Glomerular endothelial cell (primary cell): ENCODE measurements around the gene USP17L27. TPM values are rescaled to one million over a fixed set of nuclear protein-coding genes. Genes with fewer than 3 reads are reported as not detected.
"Not testable (repeated sequence)": the region's sequence is repeated elsewhere in the genome, so short reads cannot be mapped to it uniquely, and the experiment has no call there.

Experiments used
- DNase-seq: peaks from one replicate; pipeline ENCODE4 v3.0.0-alpha.2; 2011; ENCODE audit warnings: low read depth, low spot score; ENCODE audit errors: extremely low read depth
- total RNA-seq: library from RNA; depleted of rRNA; stranded (reverse); fragments of >200 nt; gene quantifications from 2 replicates; pipeline ENCODE4 v1.2.3, GENCODE V29; 2015

USP17L27 gene, protein sequence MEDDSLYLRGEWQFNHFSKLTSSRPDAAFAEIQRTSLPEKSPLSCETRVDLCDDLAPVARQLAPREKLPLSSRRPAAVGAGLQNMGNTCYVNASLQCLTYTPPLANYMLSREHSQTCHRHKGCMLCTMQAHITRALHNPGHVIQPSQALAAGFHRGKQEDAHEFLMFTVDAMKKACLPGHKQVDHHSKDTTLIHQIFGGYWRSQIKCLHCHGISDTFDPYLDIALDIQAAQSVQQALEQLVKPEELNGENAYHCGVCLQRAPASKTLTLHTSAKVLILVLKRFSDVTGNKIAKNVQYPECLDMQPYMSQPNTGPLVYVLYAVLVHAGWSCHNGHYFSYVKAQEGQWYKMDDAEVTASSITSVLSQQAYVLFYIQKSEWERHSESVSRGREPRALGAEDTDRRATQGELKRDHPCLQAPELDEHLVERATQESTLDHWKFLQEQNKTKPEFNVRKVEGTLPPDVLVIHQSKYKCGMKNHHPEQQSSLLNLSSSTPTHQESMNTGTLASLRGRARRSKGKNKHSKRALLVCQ
- not detected in 2 replicates for total RNA-seq

DNA sequence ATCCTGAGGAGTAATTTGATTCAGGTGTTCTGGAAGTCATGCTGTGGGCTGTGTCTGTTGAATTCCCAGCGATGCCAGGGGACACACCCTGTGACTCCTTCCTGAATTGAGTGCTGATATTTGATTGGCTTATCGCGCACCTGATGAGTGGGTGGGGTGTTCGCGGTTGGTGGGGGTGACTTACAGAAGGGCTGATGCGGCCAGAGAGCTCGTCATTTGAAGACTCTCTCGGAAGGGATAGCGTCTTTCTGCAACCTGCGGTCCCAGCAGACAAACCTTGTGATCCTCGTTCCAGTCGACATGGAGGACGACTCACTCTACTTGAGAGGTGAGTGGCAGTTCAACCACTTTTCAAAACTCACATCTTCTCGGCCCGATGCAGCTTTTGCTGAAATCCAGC lies at the start of gene USP17L27:
Gene USP17L27, plus strand, starts transcription at position 301 of the 400 bp plus-strand sequence. Its CDS starts 0 bp downstream, at position 301.
- not testable (repeated sequence) for DNase-seq

DNA sequence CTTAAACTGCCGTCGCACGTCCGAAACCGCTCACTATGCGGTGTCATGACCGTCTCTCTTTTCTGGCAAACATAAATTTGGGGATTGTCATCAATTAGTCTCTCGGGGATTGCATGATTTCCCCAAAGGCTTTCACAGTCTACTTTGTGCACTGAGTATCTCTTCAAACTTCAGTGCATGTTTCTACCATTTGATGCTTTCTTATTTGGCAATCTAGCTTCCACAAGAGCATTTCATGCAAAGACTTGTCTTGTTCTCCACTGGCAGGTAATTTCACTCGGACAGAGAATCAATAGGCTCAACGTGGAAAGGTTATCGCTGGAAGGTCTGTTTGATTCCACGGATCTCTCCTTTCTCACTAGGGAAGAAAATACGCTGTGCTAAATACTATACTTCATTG lies 19.8 kb upstream of the USP17L27 start:
- DNase-seq: not testable (repeated sequence)

DNA sequence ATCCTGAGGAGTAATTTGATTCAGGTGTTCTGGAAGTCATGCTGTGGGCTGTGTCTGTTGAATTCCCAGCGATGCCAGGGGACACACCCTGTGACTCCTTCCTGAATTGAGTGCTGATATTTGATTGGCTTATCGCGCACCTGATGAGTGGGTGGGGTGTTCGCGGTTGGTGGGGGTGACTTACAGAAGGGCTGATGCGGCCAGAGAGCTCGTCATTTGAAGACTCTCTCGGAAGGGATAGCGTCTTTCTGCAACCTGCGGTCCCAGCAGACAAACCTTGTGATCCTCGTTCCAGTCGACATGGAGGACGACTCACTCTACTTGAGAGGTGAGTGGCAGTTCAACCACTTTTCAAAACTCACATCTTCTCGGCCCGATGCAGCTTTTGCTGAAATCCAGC lies 19.1 kb upstream of the USP17L27 start, which contains the start of gene USP17L24:
Gene USP17L24, plus strand, starts transcription at position 301 of the 400 bp plus-strand sequence. Its CDS starts 0 bp downstream, at position 301.
- not testable (repeated sequence) for DNase-seq

DNA sequence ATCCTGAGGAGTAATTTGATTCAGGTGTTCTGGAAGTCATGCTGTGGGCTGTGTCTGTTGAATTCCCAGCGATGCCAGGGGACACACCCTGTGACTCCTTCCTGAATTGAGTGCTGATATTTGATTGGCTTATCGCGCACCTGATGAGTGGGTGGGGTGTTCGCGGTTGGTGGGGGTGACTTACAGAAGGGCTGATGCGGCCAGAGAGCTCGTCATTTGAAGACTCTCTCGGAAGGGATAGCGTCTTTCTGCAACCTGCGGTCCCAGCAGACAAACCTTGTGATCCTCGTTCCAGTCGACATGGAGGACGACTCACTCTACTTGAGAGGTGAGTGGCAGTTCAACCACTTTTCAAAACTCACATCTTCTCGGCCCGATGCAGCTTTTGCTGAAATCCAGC lies 14.3 kb upstream of the USP17L27 start, which contains the start of gene USP17L25:
Gene USP17L25, plus strand, starts transcription at position 301 of the 400 bp plus-strand sequence. Its CDS starts 0 bp downstream, at position 301.
- DNase-seq: not testable (repeated sequence)

DNA sequence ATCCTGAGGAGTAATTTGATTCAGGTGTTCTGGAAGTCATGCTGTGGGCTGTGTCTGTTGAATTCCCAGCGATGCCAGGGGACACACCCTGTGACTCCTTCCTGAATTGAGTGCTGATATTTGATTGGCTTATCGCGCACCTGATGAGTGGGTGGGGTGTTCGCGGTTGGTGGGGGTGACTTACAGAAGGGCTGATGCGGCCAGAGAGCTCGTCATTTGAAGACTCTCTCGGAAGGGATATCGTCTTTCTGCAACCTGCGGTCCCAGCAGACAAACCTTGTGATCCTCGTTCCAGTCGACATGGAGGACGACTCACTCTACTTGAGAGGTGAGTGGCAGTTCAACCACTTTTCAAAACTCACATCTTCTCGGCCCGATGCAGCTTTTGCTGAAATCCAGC lies 9.6 kb upstream of the USP17L27 start, which contains the start of gene USP17L26:
Gene USP17L26, plus strand, starts transcription at position 301 of the 400 bp plus-strand sequence. Its CDS starts 0 bp downstream, at position 301.
- not testable (repeated sequence) for DNase-seq

DNA sequence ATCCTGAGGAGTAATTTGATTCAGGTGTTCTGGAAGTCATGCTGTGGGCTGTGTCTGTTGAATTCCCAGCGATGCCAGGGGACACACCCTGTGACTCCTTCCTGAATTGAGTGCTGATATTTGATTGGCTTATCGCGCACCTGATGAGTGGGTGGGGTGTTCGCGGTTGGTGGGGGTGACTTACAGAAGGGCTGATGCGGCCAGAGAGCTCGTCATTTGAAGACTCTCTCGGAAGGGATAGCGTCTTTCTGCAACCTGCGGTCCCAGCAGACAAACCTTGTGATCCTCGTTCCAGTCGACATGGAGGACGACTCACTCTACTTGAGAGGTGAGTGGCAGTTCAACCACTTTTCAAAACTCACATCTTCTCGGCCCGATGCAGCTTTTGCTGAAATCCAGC lies 4.8 kb upstream of the USP17L27 start, which contains the start of gene USP17L5:
Gene USP17L5, plus strand, starts transcription at position 301 of the 400 bp plus-strand sequence. Its CDS starts 0 bp downstream, at position 301.
- DNase-seq: not testable (repeated sequence)

DNA sequence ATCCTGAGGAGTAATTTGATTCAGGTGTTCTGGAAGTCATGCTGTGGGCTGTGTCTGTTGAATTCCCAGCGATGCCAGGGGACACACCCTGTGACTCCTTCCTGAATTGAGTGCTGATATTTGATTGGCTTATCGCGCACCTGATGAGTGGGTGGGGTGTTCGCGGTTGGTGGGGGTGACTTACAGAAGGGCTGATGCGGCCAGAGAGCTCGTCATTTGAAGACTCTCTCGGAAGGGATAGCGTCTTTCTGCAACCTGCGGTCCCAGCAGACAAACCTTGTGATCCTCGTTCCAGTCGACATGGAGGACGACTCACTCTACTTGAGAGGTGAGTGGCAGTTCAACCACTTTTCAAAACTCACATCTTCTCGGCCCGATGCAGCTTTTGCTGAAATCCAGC lies 4.6 kb downstream of the USP17L27 start, which contains the start of gene USP17L28:
Gene USP17L28, plus strand, starts transcription at position 301 of the 400 bp plus-strand sequence. Its CDS starts 0 bp downstream, at position 301.
- not testable (repeated sequence) for DNase-seq

DNA sequence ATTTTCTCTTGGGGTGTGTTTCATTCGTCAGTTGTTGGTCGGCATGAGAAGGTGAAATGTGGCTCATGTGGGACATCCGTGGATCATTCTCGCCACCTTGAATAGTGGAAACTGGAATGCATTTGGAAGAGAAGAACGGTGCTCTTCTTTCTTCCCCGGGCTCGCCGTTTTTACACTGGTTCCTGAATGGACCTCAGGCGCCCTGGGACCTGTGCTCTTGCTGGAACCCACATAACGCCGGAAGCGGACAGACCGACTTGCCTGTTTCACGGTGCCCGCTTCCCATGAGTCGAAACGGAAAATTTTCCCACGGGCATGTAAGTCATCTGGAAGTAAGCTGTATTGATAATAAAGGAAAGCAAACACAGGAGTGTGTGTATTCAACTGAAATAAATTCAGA lies 6.9 kb downstream of the USP17L27 start:
- DNase-seq: not testable (repeated sequence)

DNA sequence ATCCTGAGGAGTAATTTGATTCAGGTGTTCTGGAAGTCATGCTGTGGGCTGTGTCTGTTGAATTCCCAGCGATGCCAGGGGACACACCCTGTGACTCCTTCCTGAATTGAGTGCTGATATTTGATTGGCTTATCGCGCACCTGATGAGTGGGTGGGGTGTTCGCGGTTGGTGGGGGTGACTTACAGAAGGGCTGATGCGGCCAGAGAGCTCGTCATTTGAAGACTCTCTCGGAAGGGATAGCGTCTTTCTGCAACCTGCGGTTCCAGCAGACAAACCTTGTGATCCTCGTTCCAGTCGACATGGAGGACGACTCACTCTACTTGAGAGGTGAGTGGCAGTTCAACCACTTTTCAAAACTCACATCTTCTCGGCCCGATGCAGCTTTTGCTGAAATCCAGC lies 9.4 kb downstream of the USP17L27 start, which contains the start of gene USP17L29:
Gene USP17L29, plus strand, starts transcription at position 301 of the 400 bp plus-strand sequence. Its CDS starts 0 bp downstream, at position 301.
- DNase-seq: not testable (repeated sequence)

DNA sequence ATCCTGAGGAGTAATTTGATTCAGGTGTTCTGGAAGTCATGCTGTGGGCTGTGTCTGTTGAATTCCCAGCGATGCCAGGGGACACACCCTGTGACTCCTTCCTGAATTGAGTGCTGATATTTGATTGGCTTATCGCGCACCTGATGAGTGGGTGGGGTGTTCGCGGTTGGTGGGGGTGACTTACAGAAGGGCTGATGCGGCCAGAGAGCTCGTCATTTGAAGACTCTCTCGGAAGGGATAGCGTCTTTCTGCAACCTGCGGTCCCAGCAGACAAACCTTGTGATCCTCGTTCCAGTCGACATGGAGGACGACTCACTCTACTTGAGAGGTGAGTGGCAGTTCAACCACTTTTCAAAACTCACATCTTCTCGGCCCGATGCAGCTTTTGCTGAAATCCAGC lies 18.9 kb downstream of the USP17L27 start, which contains the start of gene USP17L30:
Gene USP17L30, plus strand, starts transcription at position 301 of the 400 bp plus-strand sequence. Its CDS starts 0 bp downstream, at position 301.
- DNase-seq: not testable (repeated sequence)

DNA sequence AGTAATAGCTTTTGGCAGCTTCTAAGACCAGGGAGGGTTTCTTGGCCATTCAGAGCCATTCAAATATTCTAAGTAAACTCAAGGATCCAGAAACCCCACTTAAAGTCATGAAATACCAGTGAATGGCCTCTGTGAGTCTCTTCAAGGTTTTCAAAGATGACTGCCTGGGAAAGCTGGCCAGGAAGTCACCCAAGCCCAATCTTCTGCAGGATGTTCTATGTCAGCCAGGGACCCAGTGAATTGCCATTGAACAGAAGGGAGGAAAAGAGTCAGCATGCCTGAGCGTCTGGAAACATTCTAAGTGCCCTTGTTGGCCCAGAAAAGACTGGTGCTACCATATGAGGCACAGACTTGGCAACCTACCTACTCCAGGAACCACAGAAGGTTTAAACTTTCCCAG lies 35.9 kb downstream of the USP17L27 start:
- DNase-seq: not testable (repeated sequence)

DNA sequence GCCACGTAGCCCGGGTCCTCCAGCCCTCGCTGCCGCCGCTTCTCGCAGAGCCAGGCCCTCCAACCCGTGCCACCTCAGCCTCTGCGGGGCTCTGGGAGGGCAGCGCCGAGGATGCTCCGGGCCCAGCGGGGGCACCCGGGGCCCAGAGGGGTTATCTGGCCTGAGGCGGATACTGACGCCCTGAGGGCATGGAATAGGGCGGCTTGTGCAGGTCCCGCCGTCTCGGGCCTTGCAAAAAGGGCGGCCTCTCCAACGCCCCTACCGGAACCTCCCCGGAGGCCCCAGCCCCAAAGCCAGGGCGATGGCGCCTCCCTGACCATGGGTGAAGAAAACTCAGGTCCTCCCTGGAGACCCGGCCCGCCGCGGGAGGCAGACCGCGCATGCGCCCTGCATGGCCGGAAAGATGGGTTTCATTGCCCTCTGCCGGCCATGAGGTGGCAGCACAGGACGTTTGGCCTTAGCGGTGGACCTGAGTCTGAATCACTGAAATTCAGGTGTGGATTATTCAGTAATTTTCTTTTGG lies 37.1 kb downstream of the USP17L27 start:
- DNase-seq: not testable (repeated sequence)

DNA sequence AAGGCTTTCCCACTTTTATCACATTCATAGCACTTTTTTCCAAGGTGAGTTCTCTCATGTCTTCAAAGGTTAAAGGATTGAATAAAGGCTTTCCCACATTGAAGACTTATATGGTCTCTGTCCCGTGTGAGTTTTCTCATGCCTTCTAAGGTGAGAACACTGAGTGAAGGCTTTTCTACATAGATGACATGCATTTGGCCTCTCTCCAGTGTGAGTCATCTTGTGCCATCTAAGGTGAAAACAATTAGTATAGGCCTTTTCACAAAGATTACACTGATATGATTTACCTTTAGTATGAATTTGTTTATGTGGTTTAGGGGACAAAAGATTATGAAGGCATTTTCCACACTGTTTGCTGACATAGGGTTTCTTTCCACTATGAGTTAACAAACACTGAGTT lies 40.2 kb downstream of the USP17L27 start:
- DNase-seq: no peak

DNA sequence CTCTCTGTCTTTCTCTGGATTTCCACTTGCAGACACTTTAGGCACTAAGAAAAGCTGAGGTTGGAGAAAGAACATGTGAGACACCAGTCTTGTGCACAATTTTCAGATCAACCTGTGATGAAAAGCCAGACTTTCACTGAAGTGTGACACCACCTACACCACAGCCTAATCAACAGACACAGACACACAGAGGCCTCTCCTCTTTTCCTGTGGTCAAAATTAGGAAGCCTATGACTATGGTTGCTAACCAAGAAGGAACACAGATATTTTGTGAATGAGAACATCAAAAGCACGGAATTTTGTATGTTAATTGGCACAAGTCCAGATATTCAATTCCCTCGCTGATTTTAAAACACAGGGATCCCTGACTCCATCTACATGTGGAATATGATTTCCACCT lies 45.1 kb downstream of the USP17L27 start:
- not testable (repeated sequence) for DNase-seq

Other genes with a start within 250 kb of the USP17L27 start
- not detected in 2 replicates for gene FAM90A26, start 173.7 kb upstream of the USP17L27 start, total RNA-seq
- not detected in 2 replicates for gene USP17L10, start 133.5 kb upstream of the USP17L27 start, total RNA-seq
- not detected in 2 replicates for gene USP17L11, start 128.7 kb upstream of the USP17L27 start, total RNA-seq
- gene USP17L12, start 124.0 kb upstream of the USP17L27 start, total RNA-seq: not detected in 2 replicates
- gene USP17L13, start 119.3 kb upstream of the USP17L27 start, total RNA-seq: not detected in 2 replicates
- not detected in 2 replicates for gene USP17L15, start 109.8 kb upstream of the USP17L27 start, total RNA-seq
- not detected in 2 replicates for gene USP17L17, start 100.3 kb upstream of the USP17L27 start, total RNA-seq
- gene USP17L18, start 95.5 kb upstream of the USP17L27 start, total RNA-seq: not detected in 2 replicates
- not detected in 2 replicates for gene USP17L19, start 90.8 kb upstream of the USP17L27 start, total RNA-seq
- gene USP17L20, start 86.0 kb upstream of the USP17L27 start, total RNA-seq: not detected in 2 replicates
- not detected in 2 replicates for gene USP17L21, start 81.3 kb upstream of the USP17L27 start, total RNA-seq
- gene USP17L22, start 76.5 kb upstream of the USP17L27 start, total RNA-seq: not detected in 2 replicates
- not detected in 2 replicates for gene USP17L24, start 19.0 kb upstream of the USP17L27 start, total RNA-seq
- not detected in 2 replicates for gene USP17L25, start 14.2 kb upstream of the USP17L27 start, total RNA-seq
- gene USP17L26, start 9.5 kb upstream of the USP17L27 start, total RNA-seq: not detected in 2 replicates
- gene USP17L5, start 4.7 kb upstream of the USP17L27 start, total RNA-seq: not detected in 2 replicates
- gene USP17L28, start 4.7 kb downstream of the USP17L27 start, total RNA-seq: not detected in 2 replicates
- not detected in 2 replicates for gene USP17L29, start 9.5 kb downstream of the USP17L27 start, total RNA-seq
- gene USP17L30, start 19.0 kb downstream of the USP17L27 start, total RNA-seq: not detected in 2 replicates
- gene DEFB131A, start 100.3 kb downstream of the USP17L27 start, total RNA-seq: not detected in 2 replicates